ENCODE results near the gene CNGA4. TPM values are rescaled to one million over a fixed set of nuclear protein-coding genes. Genes with fewer than 3 reads are reported as not detected.

Gene CNGA4
- total and polyA plus RNA-seq, 2 of the 4 experiments (the other 2 are of a cell fraction): under 0.01 to 0.12 TPM

DNA sequence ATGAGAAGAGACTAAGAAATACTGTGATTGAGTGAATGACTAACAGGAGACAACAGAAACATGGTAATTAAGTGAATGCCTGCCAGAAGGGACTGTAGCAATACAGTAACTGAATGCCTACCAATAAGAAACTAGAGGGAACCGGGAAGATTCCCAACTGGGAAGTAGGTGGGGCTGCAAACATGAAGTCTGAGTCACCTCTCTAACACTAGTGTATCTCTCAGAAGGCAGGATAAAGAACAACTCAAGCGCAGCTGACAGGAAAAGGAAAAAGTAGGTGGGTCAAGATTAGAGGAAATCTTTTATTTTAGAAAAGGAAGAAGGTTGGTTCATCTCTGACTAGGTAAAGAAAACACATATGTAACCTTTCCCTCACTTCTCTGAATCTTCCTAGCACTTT is 19.5 kb upstream of the CNGA4 start:
- Histone ChIP-seq H3K4me1 (ENCODE audit: control insufficient read depth, insufficient read depth, low read length) (peaks cover 5% of the 10 kb centered on the region), H3K27ac (ENCODE audit: insufficient read depth, low read length) (no peak overlapping the region), H2BK120ac (ENCODE audit: low read depth, low read length) (no peak overlapping the region; the same call in 1 of the 2 replicates), H4K20me1 (ENCODE audit: insufficient read depth, low read length) (peaks cover 3% of the 10 kb centered on the region; the same call in 1 of the 2 replicates), H2AK5ac (ENCODE audit: low read depth, low read length) (no peak overlapping the region), H3K4me3 (ENCODE audit: insufficient read depth, low read depth, low read length) (no peak overlapping the region), H4K5ac (ENCODE audit: low read depth, low read length) (no peak overlapping the region), H3K56ac (ENCODE audit: extremely low read depth, insufficient read depth, low read length) (no peak overlapping the region), H3K4me2 (ENCODE audit: low read depth, low read length) (no peak overlapping the region; the same call in 1 of the 2 replicates), H3K79me1 (ENCODE audit: low read depth in 1 of 2, low read length in 2 of 2) (peaks cover 12 to 17% of the 10 kb centered on the region in 2 experiments; a peak in 3 of 4 replicates), H3K9me1 (ENCODE audit: insufficient read depth, low read length) (peaks cover 2% of the 10 kb centered on the region; the same call in 1 of the 2 replicates), H2BK5ac (ENCODE audit: low read depth, low read length, poor library complexity, severe bottlenecking) (peak overlapping the region; percentile 17), H2AK9ac (replicated peaks; ENCODE audit: low read depth, low read length, poor library complexity) (no peak overlapping the region), H2AFZ (replicated peaks; ENCODE audit: low read length, poor library complexity) (peak overlapping the region; percentile 9), H3K27me3 (ENCODE audit: control insufficient read depth, insufficient read depth, low read length) (no peaks in the 10 kb centered on the region), H2BK20ac (ENCODE audit: low read depth, low read length) (no peak overlapping the region), H3K18ac (ENCODE audit: low read depth, low read length) (peak overlapping the region; percentile 57; the same call in 1 of the 2 replicates), H3K14ac (replicated peaks; ENCODE audit: low read depth, low read length) (no peak overlapping the region), H3K9ac (ENCODE audit: low read depth, low read length) (no peak overlapping the region), H3K23ac (ENCODE audit: low read depth, low read length) (no peak overlapping the region), H4K91ac (ENCODE audit: insufficient read depth, low read depth, low read length) (no peak overlapping the region), H2BK15ac (ENCODE audit: low read depth, low read length) (no peak overlapping the region), H3K9me3 (ENCODE audit: control insufficient read depth, insufficient read depth, low read length) (no peaks in the 10 kb centered on the region), H3K4ac (ENCODE audit: low read depth, low read length) (no peak overlapping the region), H3K36me3 (ENCODE audit: control insufficient read depth, insufficient read depth, low read length) (peaks cover 48% of the 10 kb centered on the region), H4K8ac (ENCODE audit: low read depth in 2 of 2, low read length in 2 of 2) (0 out of 4 replicates have a peak overlapping the region, but pooled peaks of 1 of the 2 experiments have one; percentile 19)
- DNase-seq (peak; percentile 90), ATAC-seq (ENCODE audit: low read depth) (peak; percentile 99)
- intact Hi-C loops (cut with micrococcal nuclease) (no loop called here), in situ Hi-C loops (cut with MboI; ENCODE audit: low sequenced_read_pairs) (no loop called here), dilution Hi-C loops (cut with HindIII; ENCODE audit: low sequenced_read_pairs, unreplicated experiment) (no loop called here)
- peak; percentile 42; the same call in 1 of the 2 replicates for TF ChIP-seq CEBPB (IDR thresholded peaks at IDR 0.05; ENCODE audit: low read depth, low read length)
- TF ChIP-seq, protein P1, sequence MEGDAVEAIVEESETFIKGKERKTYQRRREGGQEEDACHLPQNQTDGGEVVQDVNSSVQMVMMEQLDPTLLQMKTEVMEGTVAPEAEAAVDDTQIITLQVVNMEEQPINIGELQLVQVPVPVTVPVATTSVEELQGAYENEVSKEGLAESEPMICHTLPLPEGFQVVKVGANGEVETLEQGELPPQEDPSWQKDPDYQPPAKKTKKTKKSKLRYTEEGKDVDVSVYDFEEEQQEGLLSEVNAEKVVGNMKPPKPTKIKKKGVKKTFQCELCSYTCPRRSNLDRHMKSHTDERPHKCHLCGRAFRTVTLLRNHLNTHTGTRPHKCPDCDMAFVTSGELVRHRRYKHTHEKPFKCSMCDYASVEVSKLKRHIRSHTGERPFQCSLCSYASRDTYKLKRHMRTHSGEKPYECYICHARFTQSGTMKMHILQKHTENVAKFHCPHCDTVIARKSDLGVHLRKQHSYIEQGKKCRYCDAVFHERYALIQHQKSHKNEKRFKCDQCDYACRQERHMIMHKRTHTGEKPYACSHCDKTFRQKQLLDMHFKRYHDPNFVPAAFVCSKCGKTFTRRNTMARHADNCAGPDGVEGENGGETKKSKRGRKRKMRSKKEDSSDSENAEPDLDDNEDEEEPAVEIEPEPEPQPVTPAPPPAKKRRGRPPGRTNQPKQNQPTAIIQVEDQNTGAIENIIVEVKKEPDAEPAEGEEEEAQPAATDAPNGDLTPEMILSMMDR (conservative IDR thresholded peaks at IDR 0.05; ENCODE audit: low read depth, low read length): 0 out of 2 replicates have a peak, but pooled peaks have one; percentile 1
- no peak for TF ChIP-seq MAZ (IDR thresholded peaks at IDR 0.05; ENCODE audit: borderline replicate concordance, low read depth, low read length)
- ChIA-PET CTCF (no interaction called here), POLR2A (ENCODE audit: unreplicated experiment) (no interaction called here)
- BruUV-seq (replicated peaks): no TSS peak
- no CpG with 5 or more reads among the region's 2 CpGs for WGBS, 2 experiments (ENCODE audit: extremely low coverage in 2 of 2, insufficient read length in 1 of 2)
